HepG2 (cell line): Measurements from ENCODE around the gene SFT2D1. TPM values are rescaled to one million over a fixed set of nuclear protein-coding genes. Genes with fewer than 3 reads are reported as not detected.

Experiments
- ATF7 ChIP-seq, 2 experiments: fragments of 450-650 bp in 1 of 2; sonication (generic) in 1 of 2; formaldehyde crosslinking in 1 of 2; IDR thresholded peaks; 2 replicates each; pipeline versions ENCODE4 v1.4.0 to v1.6.1; 2016 to 2020; ENCODE audit warnings: antibody characterized with exemption in 1 of 2, mild to moderate bottlenecking in 1 of 2, missing genetic modification reagents in 1 of 2
- CBX2 ChIP-seq, 2 experiments: fragments of 200-600 bp in 1 of 2; sonication (generic); formaldehyde crosslinking in 1 of 2; IDR thresholded peaks; 2 replicates each; pipeline versions ENCODE4 v1.7.0 to v1.8.1; 2018 to 2022; ENCODE audit warnings: low read depth in 2 of 2, low read length in 1 of 2, mild to moderate bottlenecking in 1 of 2, missing genetic modification reagents in 1 of 2
- DNMT3B ChIP-seq: conservative IDR thresholded peaks from 2 replicates; pipeline ENCODE4 v1.6.1; 2016; ENCODE audit warnings: missing biosample characterization, control low read depth
- GATAD2A ChIP-seq: IDR thresholded peaks from 2 replicates; pipeline ENCODE4 v1.6.1; 2016
- HDAC1 ChIP-seq: sonication (generic); formaldehyde crosslinking; IDR thresholded peaks from 2 replicates; pipeline ENCODE4 v1.5.1; 2020; ENCODE audit warnings: mild to moderate bottlenecking, missing genetic modification reagents
- HHEX ChIP-seq: IDR thresholded peaks from 2 replicates; pipeline ENCODE4 v1.6.1; 2016; ENCODE audit warnings: control low read depth
- PTBP1 ChIP-seq: fragments of 200-400 bp; formaldehyde crosslinking; IDR thresholded peaks from 2 replicates; pipeline ENCODE4 v1.6.1; 2018; ENCODE audit warnings: low read length, low read depth; ENCODE audit not compliant: poor library complexity, severe bottlenecking
- STAG1 ChIP-seq: sonication (generic); formaldehyde crosslinking; IDR thresholded peaks from 2 replicates; pipeline ENCODE4 v1.4.0; 2020; ENCODE audit warnings: missing genetic modification reagents
- TBP ChIP-seq: sonication (generic); formaldehyde crosslinking; IDR thresholded peaks from 2 replicates; pipeline ENCODE4 v1.5.0; 2020; ENCODE audit warnings: missing genetic modification reagents
- THAP7 ChIP-seq: sonication (generic); formaldehyde crosslinking; IDR thresholded peaks from 2 replicates; pipeline ENCODE4 v1.8.1; 2023; ENCODE audit warnings: mild to moderate bottlenecking, missing genetic modification reagents
- ZBTB37 ChIP-seq: sonication (generic); formaldehyde crosslinking; IDR thresholded peaks from 2 replicates; pipeline ENCODE4 v1.4.0; 2020; ENCODE audit warnings: mild to moderate bottlenecking, missing genetic modification reagents
- ZFAT ChIP-seq: sonication (generic); formaldehyde crosslinking; conservative IDR thresholded peaks from 2 replicates; pipeline ENCODE4 v1.8.1; 2023; ENCODE audit warnings: missing genetic modification reagents, inconsistent platforms
- ZKSCAN5 ChIP-seq: sonication (generic); formaldehyde crosslinking; IDR thresholded peaks from 2 replicates; pipeline ENCODE4 v1.5.1; 2020; ENCODE audit warnings: mild to moderate bottlenecking, missing genetic modification reagents
- ZNF260 ChIP-seq: sonication (generic); formaldehyde crosslinking; IDR thresholded peaks from 2 replicates; pipeline ENCODE4 v1.4.0; 2020; ENCODE audit warnings: missing genetic modification reagents, low read depth, mild to moderate bottlenecking, borderline replicate concordance
- ZNF296 ChIP-seq: sonication (generic); formaldehyde crosslinking; conservative IDR thresholded peaks from 2 replicates; pipeline ENCODE4 v1.5.0; 2020; ENCODE audit warnings: mild to moderate bottlenecking, missing genetic modification reagents
- ZNF430 ChIP-seq: sonication (generic); formaldehyde crosslinking; IDR thresholded peaks from 2 replicates; pipeline ENCODE4 v1.9.0; 2021; ENCODE audit warnings: mild to moderate bottlenecking, missing genetic modification reagents
- ZNF589 ChIP-seq: sonication (generic); formaldehyde crosslinking; conservative IDR thresholded peaks from 2 replicates; pipeline ENCODE4 v1.8.0; 2022; ENCODE audit warnings: mild to moderate bottlenecking, moderate library complexity, missing genetic modification reagents
- ZNF672 ChIP-seq: sonication (generic); formaldehyde crosslinking; IDR thresholded peaks from 2 replicates; pipeline ENCODE4 v1.8.1; 2022; ENCODE audit warnings: missing genetic modification reagents
- ZNF678 ChIP-seq: sonication (generic); formaldehyde crosslinking; IDR thresholded peaks from 2 replicates; pipeline ENCODE4 v1.4.0; 2020; ENCODE audit warnings: mild to moderate bottlenecking, missing genetic modification reagents
- polyA plus RNA-seq, 8 experiments: library from polyadenylated mRNA; depleted of rRNA in 3 of 8; stranded (reverse) in 7 of 8; unstranded in 1 of 8; fragments of >200 nt; fragmentation: Illumina TruSeq in 4 of 8; extraction: Trizol in 4 of 8; gene quantifications; 2 replicates each; pipeline versions ENCODE4 v1.2.1 to v1.2.3, GENCODE V29; 2011 to 2016; ENCODE audit warnings: low read depth in 4 of 8, missing spikeins in 1 of 8, mixed read lengths in 1 of 8; ENCODE audit not compliant: insufficient read depth in 1 of 8
- total RNA-seq, 5 experiments: library from RNA; depleted of rRNA; stranded (reverse); fragments of >200 nt; fragmentation: Illumina TruSeq; extraction: Trizol; gene quantifications; 2 replicates each; pipeline ENCODE4 v1.2.3, GENCODE V29; 2016; ENCODE audit warnings: low read depth in 1 of 5
- TF ChIP-seq, protein P1 (sequence below): sonication (generic); formaldehyde crosslinking; IDR thresholded peaks from 2 replicates; pipeline ENCODE4 v1.4.0; 2020; ENCODE audit warnings: mild to moderate bottlenecking, low read depth, missing genetic modification reagents
- TF ChIP-seq, protein P2 (sequence below): sonication (generic); formaldehyde crosslinking; IDR thresholded peaks from 2 replicates; pipeline ENCODE4 v1.5.0; 2020; ENCODE audit warnings: missing genetic modification reagents
- TF ChIP-seq, protein P3 (sequence below): sonication (generic); formaldehyde crosslinking; IDR thresholded peaks from 2 replicates; pipeline ENCODE4 v1.5.0; 2020; ENCODE audit warnings: missing genetic modification reagents, mild to moderate bottlenecking, borderline replicate concordance
- TF ChIP-seq, protein P4 (sequence below): IDR thresholded peaks from 2 replicates; pipeline ENCODE4 v1.6.1; 2018; ENCODE audit warnings: missing genetic modification reagents

The SFT2D1 gene
- total and polyA plus RNA-seq, 2 of the 13 experiments (the other 11 are each of a cell fraction or from before 2014, with no cell fraction given), result 115 to 147 TPM

DNA sequence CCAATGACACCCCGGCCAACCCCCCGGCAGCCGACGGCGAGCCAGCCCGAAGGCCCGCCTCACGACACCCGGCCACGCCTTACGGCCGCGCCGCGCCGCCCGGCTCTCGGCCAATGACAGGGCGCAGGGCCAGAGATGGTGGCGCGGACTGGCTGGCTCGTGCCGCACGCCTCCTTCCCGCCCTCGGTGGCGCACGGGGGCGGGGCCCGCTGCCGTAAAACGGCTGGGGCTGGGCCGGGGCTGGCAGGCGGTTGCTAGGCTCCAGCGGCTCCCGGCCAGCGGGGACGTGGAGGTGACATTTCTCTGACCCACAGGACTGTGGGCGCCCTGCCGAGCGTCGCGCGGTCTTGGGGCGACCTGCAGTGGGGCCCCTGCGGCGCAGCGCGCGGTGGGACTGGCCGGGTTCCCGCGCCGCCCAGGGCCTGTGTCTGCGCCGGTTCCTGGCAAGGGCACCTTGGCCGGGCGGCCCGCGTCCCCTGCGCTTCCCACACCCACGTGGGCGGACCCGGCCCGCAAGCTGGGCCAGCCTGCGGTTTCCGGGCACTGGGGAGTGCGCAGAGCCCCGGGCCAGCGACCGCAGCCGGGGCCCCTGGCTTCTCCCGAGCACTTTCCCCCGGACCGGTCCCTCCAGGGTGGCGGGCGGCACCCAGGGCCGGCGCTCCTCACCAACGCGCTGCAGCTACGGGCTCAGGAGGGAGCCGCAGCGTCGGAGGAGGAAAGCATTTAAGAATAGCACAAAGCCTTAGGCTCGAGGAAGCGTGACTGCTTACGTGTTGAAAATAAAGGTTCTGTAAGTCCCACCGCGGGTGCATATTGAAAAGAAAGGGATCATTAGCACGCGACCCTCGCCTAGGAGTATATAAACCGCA lies 40.8 kb upstream of the SFT2D1 start, which contains the start of gene MPC1 (continued):
- TF ChIP-seq ZNF296 (CRISPR knock-in tag) (0 out of 2 replicates have a peak, but pooled peaks have one; percentile 35), ZNF430 (peak; percentile 99), STAG1 (CRISPR knock-in tag) (no peak; the same call in 1 of the 2 replicates), ZNF260 (CRISPR knock-in tag) (no peak), THAP7 (CRISPR knock-in tag) (0 out of 2 replicates have a peak, but pooled peaks have one; percentile 67), CBX2 (IDR thresholded peaks at IDR 0.05; ENCODE audit: low read depth, low read length) (no peak), CBX2 (CRISPR knock-in tag; IDR thresholded peaks at IDR 0.05; ENCODE audit: low read depth) (peak; percentile 91; the same call in 1 of the 2 replicates), PTBP1 (no peak), TBP (CRISPR knock-in tag) (peak; percentile 95), GATAD2A (no peak), ZNF678 (CRISPR knock-in tag) (no peak), HHEX (CRISPR knock-in tag) (no peak), ATF7 (IDR thresholded peaks at IDR 0.05) (no peak), ATF7 (CRISPR knock-in tag; IDR thresholded peaks at IDR 0.05) (no peak), ZBTB37 (CRISPR knock-in tag) (no peak), DNMT3B (peak; percentile 52; the same call in 1 of the 2 replicates), HDAC1 (CRISPR knock-in tag) (peak; percentile 60), ZKSCAN5 (CRISPR knock-in tag) (no peak), ZNF589 (CRISPR knock-in tag) (peak; percentile 67), ZFAT (CRISPR knock-in tag) (no peak), ZNF672 (CRISPR knock-in tag) (no peak)
- TF ChIP-seq, protein P1, sequence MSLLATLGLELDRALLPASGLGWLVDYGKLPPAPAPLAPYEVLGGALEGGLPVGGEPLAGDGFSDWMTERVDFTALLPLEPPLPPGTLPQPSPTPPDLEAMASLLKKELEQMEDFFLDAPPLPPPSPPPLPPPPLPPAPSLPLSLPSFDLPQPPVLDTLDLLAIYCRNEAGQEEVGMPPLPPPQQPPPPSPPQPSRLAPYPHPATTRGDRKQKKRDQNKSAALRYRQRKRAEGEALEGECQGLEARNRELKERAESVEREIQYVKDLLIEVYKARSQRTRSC (CRISPR knock-in tag), result no peak
- TF ChIP-seq, protein P2, sequence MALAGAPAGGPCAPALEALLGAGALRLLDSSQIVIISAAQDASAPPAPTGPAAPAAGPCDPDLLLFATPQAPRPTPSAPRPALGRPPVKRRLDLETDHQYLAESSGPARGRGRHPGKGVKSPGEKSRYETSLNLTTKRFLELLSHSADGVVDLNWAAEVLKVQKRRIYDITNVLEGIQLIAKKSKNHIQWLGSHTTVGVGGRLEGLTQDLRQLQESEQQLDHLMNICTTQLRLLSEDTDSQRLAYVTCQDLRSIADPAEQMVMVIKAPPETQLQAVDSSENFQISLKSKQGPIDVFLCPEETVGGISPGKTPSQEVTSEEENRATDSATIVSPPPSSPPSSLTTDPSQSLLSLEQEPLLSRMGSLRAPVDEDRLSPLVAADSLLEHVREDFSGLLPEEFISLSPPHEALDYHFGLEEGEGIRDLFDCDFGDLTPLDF, result peak; percentile 99
- TF ChIP-seq, protein P3, sequence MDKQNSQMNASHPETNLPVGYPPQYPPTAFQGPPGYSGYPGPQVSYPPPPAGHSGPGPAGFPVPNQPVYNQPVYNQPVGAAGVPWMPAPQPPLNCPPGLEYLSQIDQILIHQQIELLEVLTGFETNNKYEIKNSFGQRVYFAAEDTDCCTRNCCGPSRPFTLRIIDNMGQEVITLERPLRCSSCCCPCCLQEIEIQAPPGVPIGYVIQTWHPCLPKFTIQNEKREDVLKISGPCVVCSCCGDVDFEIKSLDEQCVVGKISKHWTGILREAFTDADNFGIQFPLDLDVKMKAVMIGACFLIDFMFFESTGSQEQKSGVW (CRISPR knock-in tag), result no peak
- TF ChIP-seq, protein P4, sequence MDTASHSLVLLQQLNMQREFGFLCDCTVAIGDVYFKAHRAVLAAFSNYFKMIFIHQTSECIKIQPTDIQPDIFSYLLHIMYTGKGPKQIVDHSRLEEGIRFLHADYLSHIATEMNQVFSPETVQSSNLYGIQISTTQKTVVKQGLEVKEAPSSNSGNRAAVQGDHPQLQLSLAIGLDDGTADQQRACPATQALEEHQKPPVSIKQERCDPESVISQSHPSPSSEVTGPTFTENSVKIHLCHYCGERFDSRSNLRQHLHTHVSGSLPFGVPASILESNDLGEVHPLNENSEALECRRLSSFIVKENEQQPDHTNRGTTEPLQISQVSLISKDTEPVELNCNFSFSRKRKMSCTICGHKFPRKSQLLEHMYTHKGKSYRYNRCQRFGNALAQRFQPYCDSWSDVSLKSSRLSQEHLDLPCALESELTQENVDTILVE, result peak; percentile 51; the same call in 1 of the 2 replicates
